Naive thymus-derived CD4-positive, alpha-beta T cell (primary cell): ENCODE results near the gene COL19A1. TPM values are rescaled to one million over a fixed set of nuclear protein-coding genes. Genes with fewer than 3 reads are reported as not detected.

Experiments used
- ATAC-seq: fragments of 150-1000 bp; cut with Tn5 transposase; 2 replicates; pipeline ENCODE4 v1.10.0; 2021; ENCODE audit warnings: mild to moderate bottlenecking, moderate library complexity
- CTCF ChIA-PET: fragments of 350-600 bp; sonication (Branson Sonifier 250); formaldehyde crosslinking; loops from one replicate; lab custom pipeline; 2021; ENCODE audit warnings: antibody characterized with exemption; lab: Charles Lee
- POLR2A ChIA-PET: fragments of 350-600 bp; sonication (Branson Sonifier 250); formaldehyde crosslinking; loops from one replicate; lab custom pipeline; 2021; ENCODE audit warnings: antibody characterized with exemption, inconsistent platforms; lab: Charles Lee
- DNase-seq, 9 donors: peaks; one replicate each; pipeline versions ENCODE4 v3.0.0 to v3.0.0-alpha.2; 2020 to 2022; ENCODE audit warnings: mixed read lengths in 1 of 9
- H3K27ac ChIP-seq: one replicate; pipeline ENCODE4 v1.7.0; 2013; ENCODE audit warnings: mild to moderate bottlenecking, low read depth, low read length, moderate library complexity
- H3K27me3 ChIP-seq, 2 donors: one replicate each; pipeline ENCODE4 v1.7.0; 2013; ENCODE audit warnings: low read length in 2 of 2, mild to moderate bottlenecking in 2 of 2, moderate library complexity in 2 of 2; ENCODE audit not compliant: control insufficient read depth in 2 of 2, insufficient read depth in 2 of 2
- H3K36me3 ChIP-seq, 3 experiments: 1 replicate in 2 of 3; 2 replicates in 1 of 3; pipeline ENCODE4 v1.7.0; 2013; ENCODE audit warnings: low read length in 3 of 3, mild to moderate bottlenecking in 3 of 3, moderate library complexity in 1 of 3; ENCODE audit not compliant: insufficient read depth in 3 of 3, control insufficient read depth in 2 of 3
- H3K4me1 ChIP-seq, 2 donors: one replicate each; pipeline ENCODE4 v1.7.0; 2013; ENCODE audit warnings: low read length in 2 of 2, mild to moderate bottlenecking in 2 of 2, moderate library complexity in 1 of 2; ENCODE audit not compliant: control insufficient read depth in 2 of 2, insufficient read depth in 2 of 2
- H3K4me3 ChIP-seq: 2 replicates; pipeline ENCODE4 v1.7.0; 2013; ENCODE audit warnings: mild to moderate bottlenecking, low read length
- H3K9me3 ChIP-seq, 3 experiments: 1 replicate in 2 of 3; 2 replicates in 1 of 3; pipeline ENCODE4 v1.7.0; 2013; ENCODE audit warnings: low read length in 3 of 3; ENCODE audit not compliant: control insufficient read depth in 2 of 3
- H3K27ac Mint-ChIP-seq, 9 donors: one replicate each; pipeline ENCODE4 v1.8.0; 2020 to 2022; ENCODE audit warnings: mixed read lengths in 9 of 9, mild to moderate bottlenecking in 8 of 9, moderate library complexity in 5 of 9, inconsistent platforms in 2 of 9
- H3K27me3 Mint-ChIP-seq, 5 donors: one replicate each; pipeline ENCODE4 v1.8.0; 2021 to 2022; ENCODE audit warnings: mixed read lengths in 5 of 5, mild to moderate bottlenecking in 1 of 5
- H3K36me3 Mint-ChIP-seq, 5 donors: one replicate each; pipeline ENCODE4 v1.8.0; 2020 to 2022; ENCODE audit warnings: mixed read lengths in 5 of 5, mild to moderate bottlenecking in 3 of 5, inconsistent platforms in 1 of 5
- H3K4me1 Mint-ChIP-seq, 7 donors: one replicate each; pipeline ENCODE4 v1.8.0; 2020 to 2022; ENCODE audit warnings: mixed read lengths in 7 of 7, mild to moderate bottlenecking in 3 of 7, inconsistent platforms in 1 of 7
- H3K4me3 Mint-ChIP-seq, 10 donors: one replicate each; pipeline ENCODE4 v1.8.0; 2020 to 2022; ENCODE audit warnings: mild to moderate bottlenecking in 10 of 10, mixed read lengths in 10 of 10, moderate library complexity in 6 of 10, inconsistent platforms in 2 of 10
- H3K9me3 Mint-ChIP-seq, 11 donors: one replicate each; pipeline ENCODE4 v1.8.0; 2020 to 2022; ENCODE audit warnings: mixed read lengths in 11 of 11, mild to moderate bottlenecking in 4 of 11, inconsistent platforms in 1 of 11, moderate library complexity in 1 of 11
- intact Hi-C, 2 donors: fragments of 100-400 bp; cut with micrococcal nuclease; formaldehyde crosslinking; loops; one replicate each; pipeline ENCODE4 v1.15.1; 2023
- polyA plus RNA-seq, 2 donors: library from polyadenylated mRNA; unstranded; fragments of 300-500 nt; fragmentation: Illumina TruSeq; gene quantifications; one replicate each; pipeline ENCODE4 v1.2.3, GENCODE V29; 2021
- total RNA-seq, 6 experiments: library from RNA in 5 of 6; stranded (reverse) in 5 of 6; gene quantifications; 1 replicate in 5 of 6; 2 replicates in 1 of 6; pipeline ENCODE4 v1.2.3 and lab custom pipeline; 2021 to 2026

The COL19A1 gene
- 1 to 10 TPM in 1 of 5 experiments, under 1 TPM in 3, not detected in 1; 0.05 to 1.3 (median 0.36) TPM for total RNA-seq
- under 1 TPM in 1 of 2 donors, not detected in 1; 0.02 TPM for polyA plus RNA-seq
- not detected for total RNA-seq (lab: John Stamatoyannopoulos, UW)

GRCh38 chr6:69866351-69866769 is at the start of gene COL19A1:
Gene COL19A1 (plus strand): TSS chr6:69866556. CDS start chr6:69879568, 13,012 bp downstream.
- H3K4me1 Mint-ChIP-seq: peaks cover 15 to 24% (median 20%) of the 10 kb centered on the region in 7 donors
- no peaks in the 10 kb centered on the region for H3K36me3 ChIP-seq
- H3K36me3 Mint-ChIP-seq: no peaks in the 10 kb centered on the region
- H3K9me3 Mint-ChIP-seq: no peaks in the 10 kb centered on the region
- H3K4me3 ChIP-seq: peak within 1 kb of the TSS; percentile 55
- H3K27me3 ChIP-seq: no peaks in the 10 kb centered on the region
- ChIA-PET CTCF (interaction anchor here (1.2 to 1.7 kb wide), 2 partner anchors 133 to 136 kb away, joined by 4 to 5 read pairs; no protein-coding TSS in a partner anchor), POLR2A (interaction anchor here (1.6 kb wide), 1 partner anchor 70 kb away, joined by 5 read pairs; the partner anchor contains the start of gene LMBRD1)
- peaks cover 5 to 6% of the 10 kb centered on the region in 2 donors for H3K4me1 ChIP-seq
- H3K27me3 Mint-ChIP-seq: peaks cover 8 to 72% (median 31%) of the 10 kb centered on the region in 5 donors
- H3K27ac ChIP-seq: peak within 1 kb of the TSS; percentile 4
- intact Hi-C loops: loop anchor here (1.0 to 10.0 kb wide), 7 partner anchors 31 to 1088 kb away; partner anchors contain the start of genes B3GAT2 (in 1 of the 2) and SMAP1 (in 1 of the 2)
- peak in 8 of 9 donors; percentile 5 to 33 (median 25) for DNase-seq
- H3K4me3 Mint-ChIP-seq: peak within 1 kb of the TSS; percentile 79 to 98 (median 89)
- H3K27ac Mint-ChIP-seq: peak within 1 kb of the TSS in 7 of 9 donors; percentile 15 to 85 (median 51)
- H3K9me3 ChIP-seq: no peaks in the 10 kb centered on the region
- peak; percentile 57 for ATAC-seq

GRCh38 chr6:69816569-69816968 is 49.8 kb upstream of the COL19A1 start:
- ChIA-PET CTCF (interaction anchor here (2.9 kb wide), 1 partner anchor 20 kb away, joined by 16 read pairs; the partner anchor contains the start of gene LMBRD1), POLR2A (interaction anchor here (6.2 kb wide), 1 partner anchor 18 kb away, joined by 76 read pairs; the partner anchor contains the start of gene LMBRD1)
- peak overlapping the region; percentile 74 to 98 (median 93) for H3K27ac Mint-ChIP-seq
- peaks cover 32 to 55% (median 50%) of the 10 kb centered on the region in 7 donors for H3K4me1 Mint-ChIP-seq
- ATAC-seq: peak; percentile 63
- H3K27me3 Mint-ChIP-seq: no peaks in the 10 kb centered on the region
- H3K9me3 Mint-ChIP-seq: peaks cover 0 to 6% (median 0%) of the 10 kb centered on the region in 11 donors
- no peaks in the 10 kb centered on the region for H3K27me3 ChIP-seq
- no peaks in the 10 kb centered on the region for H3K9me3 ChIP-seq
- peaks cover 26 to 49% of the 10 kb centered on the region in 2 donors for H3K4me1 ChIP-seq
- DNase-seq: peak in 5 of 9 donors; percentile 23 to 39 (median 30)
- H3K36me3 Mint-ChIP-seq: peaks cover 0 to 23% (median 0%) of the 10 kb centered on the region in 5 donors
- intact Hi-C loops: loop anchor here (1.0 to 5.0 kb wide), 5 partner anchors 8 to 51 kb away; partner anchors contain the start of gene COL19A1 (in 2 of the 2)
- H3K4me3 ChIP-seq: peak overlapping the region; percentile 29
- H3K27ac ChIP-seq: peak overlapping the region; percentile 60
- no peaks in the 10 kb centered on the region for H3K36me3 ChIP-seq
- peak overlapping the region; percentile 56 to 89 (median 78) for H3K4me3 Mint-ChIP-seq

GRCh38 chr6:69817358-69817757 is 49.0 kb upstream of the COL19A1 start:
- peak overlapping the region in 1 of 9 donors; percentile 7 for H3K27ac Mint-ChIP-seq
- H3K4me3 ChIP-seq: no peak overlapping the region
- ATAC-seq (no peak), DNase-seq (no peak)
- ChIA-PET CTCF (no interaction called here), POLR2A (no interaction called here)
- H3K9me3 Mint-ChIP-seq: peaks cover 0 to 6% (median 0%) of the 10 kb centered on the region in 11 donors
- no peaks in the 10 kb centered on the region for H3K27me3 Mint-ChIP-seq
- intact Hi-C loops: loop anchor here in 1 of 2 donors (5.0 kb wide), 1 partner anchor 50 kb away; the partner anchor contains the start of gene COL19A1
- H3K36me3 Mint-ChIP-seq: peaks cover 0 to 18% (median 0%) of the 10 kb centered on the region in 5 donors
- no peaks in the 10 kb centered on the region for H3K27me3 ChIP-seq
- peaks cover 32 to 47% (median 42%) of the 10 kb centered on the region in 7 donors for H3K4me1 Mint-ChIP-seq
- H3K27ac ChIP-seq: no peak overlapping the region
- H3K4me3 Mint-ChIP-seq: no peak overlapping the region
- no peaks in the 10 kb centered on the region for H3K36me3 ChIP-seq
- no peaks in the 10 kb centered on the region for H3K9me3 ChIP-seq
- peaks cover 26 to 46% of the 10 kb centered on the region in 2 donors for H3K4me1 ChIP-seq

GRCh38 chr6:69818223-69818930 is 48.0 kb upstream of the COL19A1 start:
- Mint-ChIP-seq H3K4me3 (no peak overlapping the region), H3K27me3 (no peaks in the 10 kb centered on the region), H3K27ac (no peak overlapping the region), H3K36me3 (peaks cover 0 to 11% (median 0%) of the 10 kb centered on the region in 5 donors), H3K4me1 (peaks cover 24 to 37% (median 32%) of the 10 kb centered on the region in 7 donors), H3K9me3 (peaks cover 0 to 3% (median 0%) of the 10 kb centered on the region in 11 donors)
- Histone ChIP-seq H3K36me3 (no peaks in the 10 kb centered on the region), H3K4me1 (peaks cover 20 to 36% of the 10 kb centered on the region in 2 donors), H3K4me3 (no peak overlapping the region), H3K9me3 (no peaks in the 10 kb centered on the region), H3K27me3 (no peaks in the 10 kb centered on the region), H3K27ac (no peak overlapping the region)
- ChIA-PET CTCF (no interaction called here), POLR2A (no interaction called here)
- ATAC-seq (no peak), DNase-seq (no peak)
- intact Hi-C loops: loop anchor here in 1 of 2 donors (5.0 kb wide), 1 partner anchor 49 kb away; the partner anchor contains the start of gene COL19A1

- no peak overlapping the region for H3K4me3 Mint-ChIP-seq
- Histone ChIP-seq H3K4me3 (no peak overlapping the region), H3K4me1 (peaks cover 13 to 28% of the 10 kb centered on the region in 2 donors), H3K36me3 (no peaks in the 10 kb centered on the region), H3K27ac (no peak overlapping the region), H3K9me3 (no peaks in the 10 kb centered on the region), H3K27me3 (no peaks in the 10 kb centered on the region)
- ATAC-seq (no peak), DNase-seq (no peak)
- intact Hi-C loops: loop anchor here in 1 of 2 donors (5.0 kb wide), 1 partner anchor 48 kb away; the partner anchor contains the start of gene COL19A1
- CTCF ChIA-PET: interaction anchor here (0.8 kb wide), 1 partner anchor 22 kb away, joined by 3 read pairs; the partner anchor contains the start of gene LMBRD1
- POLR2A ChIA-PET: interaction anchor here (0.7 kb wide), 1 partner anchor 18 kb away, joined by 8 read pairs; no protein-coding TSS in a partner anchor
- H3K27ac Mint-ChIP-seq: no peak overlapping the region
- no peaks in the 10 kb centered on the region for H3K27me3 Mint-ChIP-seq
- peaks cover 0 to 9% (median 0%) of the 10 kb centered on the region in 5 donors for H3K36me3 Mint-ChIP-seq
- H3K4me1 Mint-ChIP-seq: peaks cover 18 to 30% (median 26%) of the 10 kb centered on the region in 7 donors
- peaks cover 0 to 3% (median 0%) of the 10 kb centered on the region in 11 donors for H3K9me3 Mint-ChIP-seq
Measured at GRCh38 chr6:69819138-69819537, 47.2 kb upstream of the COL19A1 start.

GRCh38 chr6:69820018-69820417 is 46.3 kb upstream of the COL19A1 start:
- CTCF ChIA-PET: no interaction called here
- Histone ChIP-seq H3K4me3 (no peak overlapping the region), H3K4me1 (peaks cover 13 to 21% of the 10 kb centered on the region in 2 donors), H3K9me3 (no peaks in the 10 kb centered on the region), H3K27me3 (no peaks in the 10 kb centered on the region), H3K27ac (no peak overlapping the region), H3K36me3 (no peaks in the 10 kb centered on the region)
- Mint-ChIP-seq H3K27ac (no peak overlapping the region), H3K4me3 (no peak overlapping the region), H3K4me1 (peaks cover 16 to 24% (median 20%) of the 10 kb centered on the region in 7 donors), H3K9me3 (peaks cover 0 to 3% (median 0%) of the 10 kb centered on the region in 11 donors), H3K27me3 (peaks cover 0 to 4% (median 0%) of the 10 kb centered on the region in 5 donors), H3K36me3 (peaks cover 0 to 9% (median 0%) of the 10 kb centered on the region in 5 donors)
- no peak for DNase-seq
- intact Hi-C loops: no loop called here
- POLR2A ChIA-PET: no interaction called here
- ATAC-seq: no peak
